ENCODE data around the gene TNFAIP8L1.

DNA sequence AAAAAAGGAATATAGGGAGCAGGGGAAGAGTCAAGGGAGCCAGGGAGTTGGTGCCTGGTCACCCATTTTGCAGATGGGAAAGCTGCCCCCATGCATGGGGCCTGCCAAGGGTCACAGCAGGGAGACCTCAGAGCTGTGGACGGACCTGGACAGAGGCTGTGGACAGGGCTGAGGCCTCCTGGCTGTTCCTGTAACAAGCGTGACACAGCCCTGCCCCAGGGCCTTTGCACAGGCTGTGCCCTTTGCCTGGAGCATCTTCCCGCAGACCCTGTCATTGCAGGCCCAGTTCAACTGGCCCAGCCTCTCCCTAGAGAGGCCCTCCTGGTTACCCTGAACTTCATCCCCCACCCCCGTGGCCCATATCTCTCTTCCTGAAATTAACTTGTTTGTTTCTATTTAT is 6.4 kb downstream of the TNFAIP8L1 start:
- TF ChIP-seq CTCF (conservative IDR thresholded peaks at IDR 0.05 in 1 of 2, IDR thresholded peaks at IDR 0.05 in 1 of 2; ENCODE audit: extremely low read depth in 1 of 2, insufficient read depth in 1 of 2, low read depth in 1 of 2, low read length in 2 of 2) (no peak), EZH2 (IDR thresholded peaks at IDR 0.05; ENCODE audit: borderline replicate concordance, low read length) (no peak)
